Adipocyte (in vitro differentiated cells): ENCODE measurements around the gene SMTN.
"Not testable (repeated sequence)": the region's sequence is repeated elsewhere in the genome, so short reads cannot be mapped to it uniquely, and the experiment has no call there.

Experiments
- DNase-seq: peaks from one replicate; pipeline ENCODE4 v3.0.0-alpha.2; 2015; ENCODE audit warnings: low read depth
- H3K27me3 ChIP-seq: replicated peaks from 2 replicates; pipeline ENCODE4 v1.7.0; 2013; ENCODE audit warnings: mild to moderate bottlenecking, low read length, moderate library complexity; ENCODE audit not compliant: control insufficient read depth, insufficient read depth
- H3K36me3 ChIP-seq: 2 replicates; pipeline ENCODE4 v1.7.0; 2013; ENCODE audit warnings: low read length, mild to moderate bottlenecking, moderate library complexity; ENCODE audit not compliant: control insufficient read depth, insufficient read depth, severe bottlenecking
- H3K4me1 ChIP-seq: 2 replicates; pipeline ENCODE4 v1.7.0; 2013; ENCODE audit warnings: mild to moderate bottlenecking, low read length, moderate library complexity; ENCODE audit not compliant: control insufficient read depth, insufficient read depth
- H3K4me3 ChIP-seq: 2 replicates; pipeline ENCODE4 v1.7.0; 2013; ENCODE audit warnings: mild to moderate bottlenecking, low read length, moderate library complexity
- H3K9ac ChIP-seq: 2 replicates; pipeline ENCODE4 v1.7.0; 2013; ENCODE audit warnings: mild to moderate bottlenecking, low read length, moderate library complexity
- H3K9me3 ChIP-seq: 2 replicates; pipeline ENCODE4 v1.7.0; 2013; ENCODE audit warnings: mild to moderate bottlenecking, low read length, moderate library complexity; ENCODE audit not compliant: control insufficient read depth

The SMTN gene

DNA sequence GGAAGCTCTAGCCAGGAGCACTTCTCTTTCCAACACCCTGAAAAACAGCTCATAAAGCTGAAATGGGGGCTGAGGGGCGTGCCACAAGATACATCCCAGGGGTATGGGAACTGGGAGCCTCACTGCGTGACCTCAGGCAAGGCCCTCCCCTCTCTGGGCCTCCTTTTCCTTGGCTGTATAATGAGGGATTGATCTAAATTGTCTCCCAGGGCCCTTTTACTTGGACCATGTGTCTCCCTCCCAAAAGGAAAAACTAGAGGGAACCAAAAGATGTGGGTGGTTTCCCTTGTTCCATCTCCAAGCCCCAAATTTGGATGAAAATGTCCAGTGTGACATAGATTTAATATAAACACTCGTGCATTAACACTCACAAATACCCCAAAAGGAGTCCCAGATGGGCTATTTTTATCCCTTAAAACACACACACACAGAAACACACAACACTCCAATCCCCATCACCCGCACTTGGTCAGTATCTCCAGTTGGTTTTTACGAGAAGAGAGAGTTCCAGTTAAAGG, 25.9 kb upstream of the SMTN start:
- Histone ChIP-seq H3K27me3 (no peaks in the 10 kb centered on the region), H3K9me3 (no peaks in the 10 kb centered on the region), H3K4me1 (peaks cover 10% of the 10 kb centered on the region), H3K9ac (no peak overlapping the region), H3K36me3 (no peaks in the 10 kb centered on the region), H3K4me3 (peak overlapping the region; percentile 8)
- no peak for DNase-seq

DNA sequence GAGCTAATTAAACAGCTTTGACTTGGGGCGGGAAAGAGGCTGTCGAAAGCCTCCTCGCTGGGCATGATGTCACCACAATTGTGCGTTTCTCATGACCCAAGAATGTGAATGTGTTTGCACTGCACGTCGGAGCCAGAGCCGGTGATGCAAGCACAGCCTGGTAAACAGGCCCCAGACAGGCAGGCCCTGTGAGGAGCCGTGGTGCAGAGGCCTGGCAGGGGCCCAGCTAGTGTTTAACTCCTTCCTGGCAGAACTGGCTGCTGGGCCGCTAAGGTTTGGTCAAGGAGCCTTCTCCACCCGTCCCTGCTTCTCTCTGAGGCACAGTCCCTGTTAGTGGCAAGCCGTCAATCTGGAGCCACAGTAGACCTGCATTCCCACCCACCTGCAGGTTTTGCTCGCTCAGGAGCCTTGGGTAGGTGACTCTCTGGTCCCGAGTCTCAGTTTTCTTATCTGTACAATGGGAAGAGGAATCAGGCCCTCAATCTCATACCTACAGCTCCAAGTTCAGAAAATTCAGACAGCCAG, 25.4 kb upstream of the SMTN start:
- DNase-seq: peak; percentile 97

DNA sequence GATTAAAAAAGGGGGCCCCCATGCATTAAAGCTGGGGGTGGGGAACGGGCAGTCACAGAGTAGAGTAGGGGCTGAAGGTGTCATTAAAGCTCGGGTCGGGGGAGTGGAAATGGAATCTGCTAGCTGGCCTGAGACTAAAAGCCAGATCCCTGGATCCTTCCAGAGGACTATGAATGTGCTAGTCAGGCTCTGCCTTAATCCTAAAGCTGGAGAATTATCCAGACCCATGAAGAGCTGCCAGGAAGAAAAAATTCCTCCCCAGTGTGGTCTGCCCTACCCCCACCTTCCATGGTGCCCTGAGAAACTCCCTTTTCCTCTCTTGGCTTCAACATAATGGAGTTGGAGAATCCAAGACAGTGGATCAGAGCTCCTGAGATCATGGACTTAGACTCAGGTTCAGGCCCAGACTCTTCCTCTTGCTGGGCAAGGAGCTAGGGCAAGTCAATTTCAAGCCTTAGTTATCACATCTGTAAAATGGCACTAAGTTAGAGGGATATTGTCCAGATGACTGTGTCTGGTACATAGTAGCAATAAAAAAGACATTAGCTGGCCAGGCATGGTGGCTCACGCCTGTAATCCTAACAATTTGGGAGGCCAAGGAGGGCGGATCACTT, 24.0 kb upstream of the SMTN start:
- H3K36me3 ChIP-seq: no peaks in the 10 kb centered on the region
- no peak for DNase-seq
- no peak overlapping the region for H3K4me3 ChIP-seq
- peaks cover 10% of the 10 kb centered on the region for H3K4me1 ChIP-seq
- no peaks in the 10 kb centered on the region for H3K9me3 ChIP-seq
- H3K27me3 ChIP-seq: no peaks in the 10 kb centered on the region
- H3K9ac ChIP-seq: no peak overlapping the region

More for the DNA sequence above, 25.4 kb upstream of the SMTN start:
- Histone ChIP-seq H3K9me3 (no peaks in the 10 kb centered on the region), H3K4me1 (peaks cover 10% of the 10 kb centered on the region), H3K27me3 (no peaks in the 10 kb centered on the region), H3K9ac (peak overlapping the region; percentile 6), H3K36me3 (no peaks in the 10 kb centered on the region), H3K4me3 (peak overlapping the region; percentile 8)

DNA sequence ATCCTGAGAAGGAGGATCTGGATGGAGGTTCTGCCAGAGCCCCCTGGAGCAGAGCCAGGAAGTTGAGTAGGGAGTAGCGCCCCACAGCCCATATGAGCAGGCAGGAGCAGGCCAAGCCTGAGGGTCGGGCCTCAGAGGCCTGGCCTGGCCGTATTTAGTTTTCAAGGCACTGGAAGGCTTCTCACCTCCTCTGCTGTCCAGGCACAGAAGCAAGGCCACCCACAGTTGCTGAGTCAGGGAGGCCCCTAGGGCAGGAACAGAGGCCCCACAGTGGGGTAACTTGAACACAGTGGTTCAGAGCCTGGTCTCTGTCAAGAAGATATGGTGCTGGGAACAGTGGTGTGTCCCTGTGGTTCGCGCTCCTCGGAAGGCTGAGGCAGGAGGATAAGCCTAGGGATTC, 21.5 kb upstream of the SMTN start:
- not testable (repeated sequence) for DNase-seq, H3K27me3 ChIP-seq, H3K9me3 ChIP-seq, H3K36me3 ChIP-seq, H3K4me3 ChIP-seq, H3K9ac ChIP-seq
- peaks cover 10% of the 10 kb centered on the region for H3K4me1 ChIP-seq

DNA sequence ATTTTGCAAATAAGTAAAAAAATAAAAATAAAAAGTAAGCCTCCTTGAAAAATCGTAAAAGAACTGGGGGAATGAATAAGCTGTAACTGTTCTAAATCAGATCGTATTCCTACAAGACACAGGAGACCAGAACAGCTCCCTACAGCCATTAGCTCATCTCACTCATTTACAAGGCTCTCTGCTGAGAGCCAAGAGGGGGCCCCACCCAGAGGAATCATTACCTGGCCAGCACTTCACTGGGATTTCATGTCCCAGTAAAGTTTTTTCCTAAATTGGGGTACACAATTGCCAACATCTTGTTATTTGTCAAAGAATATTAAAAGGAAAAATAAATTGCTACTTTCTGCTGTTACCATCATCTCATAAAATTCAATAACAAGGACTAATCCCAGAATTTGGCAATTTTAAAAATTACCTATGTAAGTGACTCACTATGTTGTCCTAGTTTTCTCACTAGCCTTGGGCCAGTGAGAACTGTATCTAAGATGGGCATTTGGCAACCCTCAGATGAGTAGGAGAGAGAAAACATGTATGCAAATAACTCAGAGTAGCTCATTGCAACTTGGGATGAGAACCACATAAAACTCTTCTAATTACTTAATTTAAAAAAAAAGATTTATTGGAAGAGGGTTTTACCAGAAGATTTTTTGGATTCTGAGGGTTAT, 18.4 kb upstream of the SMTN start:
- H3K9ac ChIP-seq: no peak overlapping the region
- H3K4me1 ChIP-seq: peaks cover 4% of the 10 kb centered on the region

DNA sequence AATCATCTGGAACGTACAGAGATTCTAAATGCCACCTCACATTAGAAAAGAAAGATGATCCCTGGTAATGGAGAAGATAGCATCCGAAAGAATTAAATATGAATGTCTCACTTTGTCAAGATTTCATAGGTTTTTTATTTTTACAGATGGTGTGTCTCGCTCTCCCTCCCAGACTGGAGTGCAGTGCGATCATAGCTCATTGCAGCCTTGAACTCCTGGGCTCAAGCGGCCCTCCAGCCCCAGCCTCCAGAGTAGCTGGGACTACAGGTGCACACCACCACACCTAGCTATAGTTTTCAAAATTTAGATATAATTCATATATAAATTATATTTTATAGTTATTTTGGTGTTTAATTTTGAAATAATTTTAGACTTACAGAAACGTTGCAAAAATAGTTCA, 16.7 kb upstream of the SMTN start:
- no peak for DNase-seq
- peaks cover 4% of the 10 kb centered on the region for H3K4me1 ChIP-seq
- no peaks in the 10 kb centered on the region for H3K9me3 ChIP-seq
- H3K4me3 ChIP-seq: no peak overlapping the region
- no peaks in the 10 kb centered on the region for H3K36me3 ChIP-seq
- H3K27me3 ChIP-seq: no peaks in the 10 kb centered on the region
- H3K9ac ChIP-seq: no peak overlapping the region

More for the DNA sequence above, 18.4 kb upstream of the SMTN start:
- no peaks in the 10 kb centered on the region for H3K27me3 ChIP-seq
- no peak overlapping the region for H3K4me3 ChIP-seq
- no peak for DNase-seq
- no peaks in the 10 kb centered on the region for H3K36me3 ChIP-seq
- H3K9me3 ChIP-seq: no peaks in the 10 kb centered on the region

DNA sequence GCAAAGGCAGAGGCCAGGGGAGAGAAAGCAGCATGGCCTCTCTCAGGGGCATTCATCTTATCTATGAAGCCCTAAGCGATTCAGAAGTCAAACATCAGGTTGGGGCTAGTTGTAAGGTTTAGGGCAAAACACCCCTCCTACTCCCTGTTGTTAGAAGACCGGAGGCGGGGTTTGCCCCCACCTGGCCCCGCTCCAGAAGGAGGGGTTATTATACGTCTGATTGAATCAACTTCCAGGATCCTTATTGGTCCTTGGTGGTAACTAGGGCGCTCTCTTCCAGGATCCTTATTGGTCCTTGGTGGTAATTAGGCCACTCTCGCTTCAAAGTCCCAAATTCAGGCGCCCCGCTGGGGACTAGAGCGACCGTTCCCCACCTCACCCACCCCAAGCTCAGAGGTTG, 12.1 kb upstream of the SMTN start:
- Histone ChIP-seq H3K36me3 (no peaks in the 10 kb centered on the region), H3K4me3 (no peak overlapping the region), H3K4me1 (no peaks in the 10 kb centered on the region), H3K9me3 (no peaks in the 10 kb centered on the region), H3K9ac (no peak overlapping the region), H3K27me3 (no peaks in the 10 kb centered on the region)
- DNase-seq: no peak

DNA sequence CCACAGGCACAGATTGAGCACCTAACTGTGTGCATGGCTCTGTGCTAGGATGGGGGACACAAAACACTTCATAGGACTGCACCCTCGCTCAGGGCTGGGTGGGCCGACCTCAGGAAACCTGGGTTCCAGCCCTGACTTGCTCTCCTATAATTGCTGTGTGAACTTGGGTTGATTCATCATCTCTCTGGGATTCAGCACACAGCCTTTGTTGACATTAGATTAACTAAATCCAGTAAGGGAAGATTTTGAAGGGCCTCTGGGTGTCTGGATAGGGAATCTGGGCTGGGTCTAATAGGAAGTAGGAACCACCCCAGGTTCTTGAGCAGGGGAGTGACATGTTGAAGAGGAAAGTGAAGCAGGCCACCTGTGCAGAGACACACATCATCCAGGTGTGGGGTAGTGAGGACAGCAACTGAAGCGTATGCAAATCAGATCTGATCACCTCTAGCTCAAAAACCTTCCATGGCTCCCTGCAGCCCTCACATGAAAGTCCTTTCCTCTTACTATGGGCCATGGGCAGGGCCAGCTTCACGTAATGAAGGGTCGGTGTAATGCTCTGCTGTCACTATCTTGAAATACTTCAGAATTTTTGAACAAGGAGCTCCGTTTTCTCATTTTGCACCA, 11.3 kb upstream of the SMTN start:
- H3K27me3 ChIP-seq, DNase-seq, H3K4me3 ChIP-seq, H3K9me3 ChIP-seq, H3K4me1 ChIP-seq, H3K36me3 ChIP-seq, H3K9ac ChIP-seq: not testable (repeated sequence)

DNA sequence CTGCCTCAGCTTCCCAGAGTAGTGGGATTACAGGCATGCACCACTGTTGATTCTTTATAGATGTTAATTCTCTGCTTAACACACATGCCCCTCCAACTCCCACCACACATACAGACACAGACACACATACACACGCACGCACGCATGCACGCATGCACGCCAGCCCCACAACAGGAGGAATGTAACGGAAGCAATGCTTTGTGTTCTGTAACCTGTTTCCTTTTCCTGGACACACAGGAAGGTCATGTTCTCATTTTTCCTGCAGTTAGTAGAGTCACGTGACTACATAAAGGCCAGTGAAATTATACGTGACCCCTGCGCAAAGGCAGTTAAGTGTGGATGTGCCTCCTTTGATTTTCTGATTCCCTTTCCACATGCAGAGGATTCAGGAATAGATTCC, 8.0 kb upstream of the SMTN start:
- not testable (repeated sequence) for H3K36me3 ChIP-seq, H3K4me1 ChIP-seq, H3K27me3 ChIP-seq, DNase-seq, H3K9ac ChIP-seq, H3K9me3 ChIP-seq, H3K4me3 ChIP-seq

DNA sequence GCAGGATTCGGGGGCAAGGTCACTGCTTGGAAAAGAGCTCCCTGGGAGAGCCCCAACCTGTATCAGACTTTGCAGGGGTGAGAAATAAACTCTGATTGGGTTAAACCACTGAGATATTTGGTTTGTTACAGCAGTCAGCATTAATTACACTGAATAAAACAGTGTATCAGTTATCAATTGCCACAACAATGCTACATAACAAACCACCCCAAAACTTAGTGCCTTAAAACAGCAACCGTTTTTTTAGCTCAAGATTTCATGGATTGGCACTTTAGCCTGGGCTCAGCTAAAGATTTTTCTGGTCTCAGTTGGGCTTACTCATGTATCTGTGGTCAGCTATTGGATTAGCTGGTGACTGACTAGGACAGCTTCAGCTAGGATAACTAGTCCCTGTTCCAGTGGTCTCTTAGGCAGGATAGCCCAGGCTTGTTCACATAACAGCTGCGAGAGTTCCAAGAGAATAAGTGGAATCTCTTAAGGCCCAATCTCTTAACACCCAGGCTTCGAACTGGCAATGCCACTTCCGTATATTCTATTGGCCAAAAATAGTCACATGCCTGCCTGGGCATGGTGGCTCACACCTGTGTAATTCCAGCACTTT, 7.5 kb upstream of the SMTN start:
- not testable (repeated sequence) for H3K4me3 ChIP-seq, H3K36me3 ChIP-seq, H3K27me3 ChIP-seq, H3K4me1 ChIP-seq, H3K9me3 ChIP-seq, H3K9ac ChIP-seq, DNase-seq

DNA sequence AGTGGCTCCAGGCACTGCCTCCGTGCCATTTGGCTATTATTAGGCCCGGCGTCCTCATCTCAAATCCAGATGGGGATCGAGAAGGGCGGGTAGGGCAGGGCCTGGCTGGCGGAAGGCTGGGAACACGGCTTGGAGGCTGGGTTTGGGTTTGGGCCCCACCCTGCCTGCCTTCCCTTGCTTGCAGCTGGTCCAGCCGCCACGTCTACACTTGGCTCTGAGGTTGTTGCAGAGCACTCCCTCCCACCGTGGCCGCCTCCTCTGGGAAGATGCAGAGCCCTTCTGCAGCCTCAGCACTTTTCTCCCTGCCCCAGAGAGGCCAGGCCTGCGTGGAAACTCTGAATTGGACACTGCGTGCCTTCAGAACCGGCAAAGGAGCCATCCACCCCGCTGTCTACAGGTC, 5.2 kb upstream of the SMTN start:
- Histone ChIP-seq H3K27me3 (no peaks in the 10 kb centered on the region), H3K9ac (peak overlapping the region; percentile 83), H3K4me1 (peaks cover 14% of the 10 kb centered on the region), H3K9me3 (no peaks in the 10 kb centered on the region), H3K36me3 (no peaks in the 10 kb centered on the region), H3K4me3 (no peak overlapping the region)
- DNase-seq: no peak
